ENCODE results near the gene TMEM150B. TPM values are rescaled to one million over a fixed set of nuclear protein-coding genes. Genes with fewer than 3 reads are reported as not detected.

TMEM150B gene
- total RNA-seq, 1 experiment from 2014 or later: not detected

DNA sequence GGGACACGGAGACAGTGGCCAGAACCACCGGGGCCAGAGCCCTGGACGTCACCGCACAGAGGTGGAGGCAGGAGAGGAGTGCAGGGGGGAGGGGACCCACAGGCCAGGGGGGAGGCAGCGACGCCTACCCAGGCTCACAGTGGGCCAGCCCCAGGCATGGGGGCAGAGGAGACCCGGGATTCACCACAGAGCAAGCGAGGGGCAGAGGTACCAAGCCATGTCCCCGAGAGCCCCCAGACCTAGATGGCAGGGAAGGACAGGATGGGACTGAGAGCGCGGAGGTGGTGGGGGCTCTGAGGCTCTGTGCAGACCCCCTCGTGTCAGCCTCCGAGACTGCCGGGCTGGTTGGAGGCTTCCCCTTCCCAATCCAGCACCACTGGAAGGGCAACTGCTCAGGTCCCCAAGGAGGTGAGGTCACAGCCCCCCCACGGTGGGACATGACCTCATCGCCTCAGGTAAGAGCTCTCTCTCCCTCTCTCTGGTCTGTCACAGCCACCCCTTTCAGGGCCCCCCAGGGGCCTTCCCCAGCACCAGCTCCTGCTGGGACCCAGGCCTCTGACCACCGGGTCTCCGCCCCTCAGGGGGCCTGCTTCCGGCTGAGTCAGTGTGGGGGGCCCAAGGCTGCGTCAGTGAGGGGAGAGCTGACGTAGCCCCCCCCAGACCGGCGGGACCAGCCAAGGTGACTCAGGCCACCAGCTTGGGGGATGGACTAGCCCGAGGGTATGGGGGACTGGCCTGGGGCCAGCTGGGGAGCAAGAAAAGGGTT is 47.4 kb upstream of the TMEM150B start:
- Histone ChIP-seq H3K9me3 (ENCODE audit: low read depth, low read length, poor library complexity, severe bottlenecking) (no peaks in the 10 kb centered on the region), H3K27me3 (replicated peaks; ENCODE audit: insufficient read depth, low read depth, low read length, poor library complexity) (peaks cover 15% of the 10 kb centered on the region), H3K36me3 (ENCODE audit: insufficient read depth, low read length, poor library complexity, severe bottlenecking) (no peaks in the 10 kb centered on the region), H3K4me1 (ENCODE audit: insufficient read depth, low read length, poor library complexity, severe bottlenecking) (no peaks in the 10 kb centered on the region), H3K27ac (ENCODE audit: low read depth, low read length, poor library complexity, severe bottlenecking) (no peak overlapping the region), H3K4me3 (ENCODE audit: low read depth, low read length, poor library complexity, severe bottlenecking) (no peak overlapping the region)
- no TSS peak for BruUV-seq (replicated peaks)
- intact Hi-C loops (cut with micrococcal nuclease; ENCODE audit: unreplicated experiment): no loop called here
- ChIA-PET POLR2A (ENCODE audit: low non-redundant PET) (no interaction called here), CTCF (no interaction called here)
- TF ChIP-seq EZH2 (IDR thresholded peaks at IDR 0.05; ENCODE audit: borderline replicate concordance, low read depth, low read length, poor library complexity, severe bottlenecking): no peak
- TF ChIP-seq, protein P1, sequence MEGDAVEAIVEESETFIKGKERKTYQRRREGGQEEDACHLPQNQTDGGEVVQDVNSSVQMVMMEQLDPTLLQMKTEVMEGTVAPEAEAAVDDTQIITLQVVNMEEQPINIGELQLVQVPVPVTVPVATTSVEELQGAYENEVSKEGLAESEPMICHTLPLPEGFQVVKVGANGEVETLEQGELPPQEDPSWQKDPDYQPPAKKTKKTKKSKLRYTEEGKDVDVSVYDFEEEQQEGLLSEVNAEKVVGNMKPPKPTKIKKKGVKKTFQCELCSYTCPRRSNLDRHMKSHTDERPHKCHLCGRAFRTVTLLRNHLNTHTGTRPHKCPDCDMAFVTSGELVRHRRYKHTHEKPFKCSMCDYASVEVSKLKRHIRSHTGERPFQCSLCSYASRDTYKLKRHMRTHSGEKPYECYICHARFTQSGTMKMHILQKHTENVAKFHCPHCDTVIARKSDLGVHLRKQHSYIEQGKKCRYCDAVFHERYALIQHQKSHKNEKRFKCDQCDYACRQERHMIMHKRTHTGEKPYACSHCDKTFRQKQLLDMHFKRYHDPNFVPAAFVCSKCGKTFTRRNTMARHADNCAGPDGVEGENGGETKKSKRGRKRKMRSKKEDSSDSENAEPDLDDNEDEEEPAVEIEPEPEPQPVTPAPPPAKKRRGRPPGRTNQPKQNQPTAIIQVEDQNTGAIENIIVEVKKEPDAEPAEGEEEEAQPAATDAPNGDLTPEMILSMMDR (conservative IDR thresholded peaks at IDR 0.05; ENCODE audit: low read depth, low read length): no peak
- DNase-seq (ENCODE audit: low spot score): no peak

DNA sequence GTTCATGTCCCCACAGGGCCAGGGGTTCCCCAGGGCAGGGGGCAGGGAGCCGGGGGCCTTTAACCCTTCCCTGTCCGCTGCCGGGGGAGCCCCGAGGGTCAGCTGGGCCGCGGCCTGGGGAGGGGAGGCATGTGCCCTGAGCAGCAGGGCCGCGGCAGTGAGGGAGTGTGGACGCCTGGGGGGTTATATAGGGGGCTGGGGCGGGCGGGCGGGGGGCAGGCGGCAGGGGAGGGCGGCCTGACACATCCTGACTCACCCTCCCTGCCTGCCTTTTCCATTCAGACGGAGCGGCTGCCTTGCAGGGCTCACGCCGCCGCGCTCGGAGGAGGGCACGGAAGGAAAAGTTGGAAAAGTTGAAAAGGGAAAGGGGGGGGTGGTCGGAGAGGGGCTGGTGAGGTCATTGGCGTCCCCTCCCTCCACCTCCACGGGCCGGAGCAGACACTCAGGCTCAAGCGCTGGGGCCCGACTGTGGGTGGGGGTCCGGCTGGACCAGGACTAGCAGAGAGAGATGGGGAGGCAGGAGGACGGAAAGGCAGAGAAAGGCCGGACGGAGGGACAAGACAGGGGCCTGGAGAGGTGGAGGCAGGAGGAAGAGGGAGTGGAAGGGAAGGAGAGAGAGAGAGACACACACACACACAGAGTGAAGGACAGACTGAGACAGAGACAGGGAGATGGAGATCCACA is 45.3 kb upstream of the TMEM150B start, which contains the start of gene IL11:
Gene IL11 (minus strand): TSS at position 159 of the 684 bp plus-strand sequence. CDS start 153 bp downstream, at position 6.
- H3K9me3 ChIP-seq (ENCODE audit: low read depth, low read length, poor library complexity, severe bottlenecking): no peaks in the 10 kb centered on the region
- POLR2A ChIA-PET (ENCODE audit: low non-redundant PET): no interaction called here
- no peak within 1 kb of the TSS for H3K27ac ChIP-seq (ENCODE audit: low read depth, low read length, poor library complexity, severe bottlenecking)
- TF ChIP-seq, protein P1 (conservative IDR thresholded peaks at IDR 0.05; ENCODE audit: low read depth, low read length): no peak
- intact Hi-C loops (cut with micrococcal nuclease; ENCODE audit: unreplicated experiment): no loop called here
- H3K27me3 ChIP-seq (replicated peaks; ENCODE audit: insufficient read depth, low read depth, low read length, poor library complexity): peaks cover 15% of the 10 kb centered on the region
- no peaks in the 10 kb centered on the region for H3K4me1 ChIP-seq (ENCODE audit: insufficient read depth, low read length, poor library complexity, severe bottlenecking)
- no peak for DNase-seq (ENCODE audit: low spot score)
- H3K36me3 ChIP-seq (ENCODE audit: insufficient read depth, low read length, poor library complexity, severe bottlenecking): no peaks in the 10 kb centered on the region
- CTCF ChIA-PET: no interaction called here
- peak within 1 kb of the TSS; percentile 45 for H3K4me3 ChIP-seq (ENCODE audit: low read depth, low read length, poor library complexity, severe bottlenecking)
- no TSS peak for BruUV-seq (replicated peaks)

DNA sequence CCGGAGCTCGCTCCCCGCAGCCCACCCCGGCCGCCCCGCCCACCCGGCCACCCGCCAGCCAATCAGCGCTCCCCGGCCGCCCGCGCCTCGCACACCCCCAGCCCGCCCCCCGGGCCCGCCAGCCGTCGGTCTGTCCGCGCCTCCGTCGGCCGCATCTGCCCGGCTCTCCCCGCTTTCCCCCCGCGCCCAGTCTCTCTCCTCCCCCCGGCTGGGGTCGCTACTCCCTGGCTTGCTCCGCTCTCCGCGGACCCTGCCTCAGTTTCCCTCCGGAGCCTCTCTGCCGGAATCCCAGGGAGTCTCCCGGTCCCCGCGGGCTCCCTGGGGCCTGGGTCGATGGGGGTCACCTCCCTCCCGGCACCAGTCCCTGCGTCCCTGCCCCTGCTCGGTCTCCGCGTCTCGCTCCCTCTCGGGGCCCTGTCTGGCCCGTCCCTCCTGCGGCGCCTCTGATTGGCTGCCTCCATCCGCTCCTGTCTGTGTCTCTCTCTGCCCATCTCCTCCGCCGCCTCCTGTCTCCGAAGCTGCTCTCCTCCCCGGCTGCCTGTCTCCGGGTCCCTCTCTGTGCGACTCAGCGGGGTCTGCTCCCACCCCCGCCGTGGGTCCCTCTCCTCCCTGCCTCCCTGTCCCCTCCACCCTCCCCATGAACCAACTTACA is 44.6 kb upstream of the TMEM150B start:
- intact Hi-C loops (cut with micrococcal nuclease; ENCODE audit: unreplicated experiment): no loop called here
- CTCF ChIA-PET: interaction anchor here (0.6 kb wide), 1 partner anchor 165 kb away, joined by 10 read pairs; no protein-coding TSS in a partner anchor
- TF ChIP-seq, protein P1 (conservative IDR thresholded peaks at IDR 0.05; ENCODE audit: low read depth, low read length): no peak
- TF ChIP-seq EZH2 (IDR thresholded peaks at IDR 0.05; ENCODE audit: borderline replicate concordance, low read depth, low read length, poor library complexity, severe bottlenecking): no peak
- POLR2A ChIA-PET (ENCODE audit: low non-redundant PET): no interaction called here
- H3K36me3 ChIP-seq (ENCODE audit: insufficient read depth, low read length, poor library complexity, severe bottlenecking): no peaks in the 10 kb centered on the region
- BruUV-seq (replicated peaks): no TSS peak
- H3K4me1 ChIP-seq (ENCODE audit: insufficient read depth, low read length, poor library complexity, severe bottlenecking): no peaks in the 10 kb centered on the region
- no peak overlapping the region for H3K27ac ChIP-seq (ENCODE audit: low read depth, low read length, poor library complexity, severe bottlenecking)
- peak overlapping the region; percentile 45 for H3K4me3 ChIP-seq (ENCODE audit: low read depth, low read length, poor library complexity, severe bottlenecking)
- peaks cover 15% of the 10 kb centered on the region for H3K27me3 ChIP-seq (replicated peaks; ENCODE audit: insufficient read depth, low read depth, low read length, poor library complexity)
- H3K9me3 ChIP-seq (ENCODE audit: low read depth, low read length, poor library complexity, severe bottlenecking): no peaks in the 10 kb centered on the region
- DNase-seq (ENCODE audit: low spot score): peak; percentile 77

All from A673 (cell line).